Smooth muscle cell (in vitro differentiated cells): ENCODE measurements around the gene LPCAT2. TPM values are rescaled to one million over a fixed set of nuclear protein-coding genes. Genes with fewer than 3 reads are reported as not detected.

Experiments used
- DNase-seq: peaks from one replicate; lab custom pipeline; 2025; ENCODE audit not compliant: unreplicated experiment; lab: John Stamatoyannopoulos, UW
- H2AFZ ChIP-seq: fragments of 200-600 bp; sonication (generic); 2 replicates; pipeline ENCODE4 v1.6.0; 2016; ENCODE audit warnings: antibody characterized with exemption, low read depth, mild to moderate bottlenecking
- H3F3A ChIP-seq: fragments of 200-600 bp; sonication (generic); 2 replicates; pipeline ENCODE4 v1.6.0; 2017; ENCODE audit warnings: antibody characterized with exemption, low read depth
- H3K27ac ChIP-seq: fragments of 200-600 bp; sonication (generic); 2 replicates; pipeline ENCODE4 v1.5.1; 2016; ENCODE audit warnings: low read depth, mild to moderate bottlenecking
- H3K27me3 ChIP-seq: fragments of 200-600 bp; sonication (generic); 2 replicates; pipeline ENCODE4 v1.6.1; 2016; ENCODE audit warnings: low read depth, mild to moderate bottlenecking
- H3K36me3 ChIP-seq: fragments of 200-600 bp; sonication (generic); 2 replicates; pipeline ENCODE4 v1.5.1; 2016; ENCODE audit warnings: low read depth
- H3K4me1 ChIP-seq: fragments of 200-600 bp; sonication (generic); 2 replicates; pipeline ENCODE4 v1.5.1; 2016; ENCODE audit warnings: low read depth
- H3K4me2 ChIP-seq: fragments of 200-600 bp; sonication (generic); 2 replicates; pipeline ENCODE4 v1.6.0; 2016; ENCODE audit warnings: mild to moderate bottlenecking
- H3K4me3 ChIP-seq: fragments of 200-600 bp; sonication (generic); 2 replicates; pipeline ENCODE4 v1.5.1; 2016; ENCODE audit warnings: mild to moderate bottlenecking
- H3K79me2 ChIP-seq: fragments of 200-600 bp; sonication (generic); 2 replicates; pipeline ENCODE4 v1.6.0; 2016; ENCODE audit warnings: low read depth, mild to moderate bottlenecking
- H3K9ac ChIP-seq: fragments of 200-600 bp; sonication (generic); 2 replicates; pipeline ENCODE4 v1.6.0; 2016; ENCODE audit warnings: low read depth
- H3K9me3 ChIP-seq: fragments of 200-600 bp; sonication (generic); replicated peaks from 2 replicates; pipeline ENCODE4 v1.5.1; 2016; ENCODE audit warnings: low read depth
- H4K20me1 ChIP-seq: fragments of 200-600 bp; sonication (generic); 2 replicates; pipeline ENCODE4 v1.6.0; 2016; ENCODE audit warnings: low read depth
- WGBS: methylation state at CpG from one replicate; pipeline ENCODE4 v1.1.7; 2016; ENCODE audit warnings: low lambda C conversion rate; 5-methylcytosine and 5-hydroxymethylcytosine counted together
- polyA plus RNA-seq: library from polyadenylated mRNA; unstranded; fragments of >200 nt; fragmentation: Nextera tagmentation; extraction: Ambion mirVana; gene quantifications from 2 replicates; pipeline ENCODE4 v1.2.1, GENCODE V29; 2016
- total RNA-seq: library from RNA; depleted of rRNA; stranded (reverse); fragments of >200 nt; gene quantifications from 2 replicates; pipeline ENCODE4 v1.2.3, GENCODE V29; 2014
- TF ChIP-seq, protein P1 (sequence below): fragments of 200-600 bp; sonication (generic); IDR thresholded peaks from 2 replicates; pipeline ENCODE4 v1.5.1; 2017; ENCODE audit warnings: borderline replicate concordance, mild to moderate bottlenecking, antibody characterized with exemption; ENCODE audit not compliant: insufficient read depth, poor library complexity, severe bottlenecking

Gene LPCAT2, protein sequence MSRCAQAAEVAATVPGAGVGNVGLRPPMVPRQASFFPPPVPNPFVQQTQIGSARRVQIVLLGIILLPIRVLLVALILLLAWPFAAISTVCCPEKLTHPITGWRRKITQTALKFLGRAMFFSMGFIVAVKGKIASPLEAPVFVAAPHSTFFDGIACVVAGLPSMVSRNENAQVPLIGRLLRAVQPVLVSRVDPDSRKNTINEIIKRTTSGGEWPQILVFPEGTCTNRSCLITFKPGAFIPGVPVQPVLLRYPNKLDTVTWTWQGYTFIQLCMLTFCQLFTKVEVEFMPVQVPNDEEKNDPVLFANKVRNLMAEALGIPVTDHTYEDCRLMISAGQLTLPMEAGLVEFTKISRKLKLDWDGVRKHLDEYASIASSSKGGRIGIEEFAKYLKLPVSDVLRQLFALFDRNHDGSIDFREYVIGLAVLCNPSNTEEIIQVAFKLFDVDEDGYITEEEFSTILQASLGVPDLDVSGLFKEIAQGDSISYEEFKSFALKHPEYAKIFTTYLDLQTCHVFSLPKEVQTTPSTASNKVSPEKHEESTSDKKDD
- total RNA-seq = 55.6 and 65.3 TPM in 2 replicates
- polyA plus RNA-seq = 12.3 and 34.8 TPM in 2 replicates

DNA sequence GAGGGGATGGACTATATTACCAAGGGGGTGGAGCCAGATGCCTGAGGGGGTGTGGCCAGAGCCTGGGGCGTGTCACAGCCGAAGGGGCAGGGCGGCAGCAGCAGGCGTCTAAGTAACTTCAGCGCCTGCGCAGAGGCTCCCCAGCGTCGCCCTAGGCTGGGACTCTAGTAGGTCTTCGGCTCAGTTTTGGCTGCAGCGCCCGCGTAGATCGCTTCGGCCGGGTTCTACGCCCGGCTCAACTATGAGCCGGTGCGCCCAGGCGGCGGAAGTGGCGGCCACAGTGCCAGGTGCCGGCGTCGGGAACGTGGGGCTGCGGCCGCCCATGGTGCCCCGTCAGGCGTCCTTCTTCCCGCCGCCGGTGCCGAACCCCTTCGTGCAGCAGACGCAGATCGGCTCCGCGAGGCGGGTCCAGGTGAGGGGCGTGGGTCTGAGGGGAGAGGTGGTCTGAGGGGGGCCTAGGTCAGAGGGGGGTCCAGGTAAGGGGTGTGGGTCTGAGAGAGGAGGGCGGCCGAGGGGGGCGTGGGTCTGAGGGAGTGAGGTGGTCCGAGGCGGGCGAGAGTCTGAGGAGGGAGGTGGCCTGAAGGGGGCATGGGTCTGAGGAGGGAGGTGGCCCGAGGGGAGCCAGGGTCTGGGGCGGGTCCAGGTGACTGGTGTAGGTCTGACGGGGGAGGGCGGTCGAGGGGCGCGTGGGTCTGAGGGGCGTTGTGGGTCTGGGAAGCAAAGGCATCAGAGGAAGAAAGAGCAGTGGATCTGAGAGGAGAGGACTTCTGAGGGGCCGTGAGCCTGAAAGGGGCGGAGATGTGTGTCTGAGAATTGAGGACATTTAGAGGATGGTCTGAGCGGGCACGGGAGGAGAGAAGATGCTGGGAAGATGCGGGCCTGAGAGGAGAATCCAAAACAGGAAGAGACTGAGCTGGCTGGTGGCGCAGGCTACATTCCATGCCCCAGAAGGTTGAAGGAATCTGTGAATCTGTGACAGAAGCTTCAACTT is at the start of gene LPCAT2:
Gene LPCAT2, plus strand, starts transcription at position 132 of the 991 bp plus-strand sequence. Its CDS starts 110 bp downstream, at position 242.
- 2% methylated on average over 53 of the region's 61 CpGs for WGBS
- H3K27me3 ChIP-seq = no peaks in the 10 kb centered on the region
- peak; percentile 51 for DNase-seq
- H3K9me3 ChIP-seq = peaks cover 5% of the 10 kb centered on the region
- H3K79me2 ChIP-seq = peaks cover 38% of the 10 kb centered on the region
- H3K4me2 ChIP-seq = peak within 1 kb of the TSS; percentile 99
- peaks cover 15% of the 10 kb centered on the region for H3K36me3 ChIP-seq
- H3K9ac ChIP-seq = peak within 1 kb of the TSS; percentile 83
- H2AFZ ChIP-seq = peak within 1 kb of the TSS; percentile 80
- TF ChIP-seq, protein P1, sequence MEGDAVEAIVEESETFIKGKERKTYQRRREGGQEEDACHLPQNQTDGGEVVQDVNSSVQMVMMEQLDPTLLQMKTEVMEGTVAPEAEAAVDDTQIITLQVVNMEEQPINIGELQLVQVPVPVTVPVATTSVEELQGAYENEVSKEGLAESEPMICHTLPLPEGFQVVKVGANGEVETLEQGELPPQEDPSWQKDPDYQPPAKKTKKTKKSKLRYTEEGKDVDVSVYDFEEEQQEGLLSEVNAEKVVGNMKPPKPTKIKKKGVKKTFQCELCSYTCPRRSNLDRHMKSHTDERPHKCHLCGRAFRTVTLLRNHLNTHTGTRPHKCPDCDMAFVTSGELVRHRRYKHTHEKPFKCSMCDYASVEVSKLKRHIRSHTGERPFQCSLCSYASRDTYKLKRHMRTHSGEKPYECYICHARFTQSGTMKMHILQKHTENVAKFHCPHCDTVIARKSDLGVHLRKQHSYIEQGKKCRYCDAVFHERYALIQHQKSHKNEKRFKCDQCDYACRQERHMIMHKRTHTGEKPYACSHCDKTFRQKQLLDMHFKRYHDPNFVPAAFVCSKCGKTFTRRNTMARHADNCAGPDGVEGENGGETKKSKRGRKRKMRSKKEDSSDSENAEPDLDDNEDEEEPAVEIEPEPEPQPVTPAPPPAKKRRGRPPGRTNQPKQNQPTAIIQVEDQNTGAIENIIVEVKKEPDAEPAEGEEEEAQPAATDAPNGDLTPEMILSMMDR = no peak
- peak within 1 kb of the TSS; percentile 88 for H3K4me3 ChIP-seq
- no peaks in the 10 kb centered on the region for H3K4me1 ChIP-seq
- peaks cover 19% of the 10 kb centered on the region for H3F3A ChIP-seq
- peak within 1 kb of the TSS; percentile 58 for H3K27ac ChIP-seq
- H4K20me1 ChIP-seq = no peaks in the 10 kb centered on the region

DNA sequence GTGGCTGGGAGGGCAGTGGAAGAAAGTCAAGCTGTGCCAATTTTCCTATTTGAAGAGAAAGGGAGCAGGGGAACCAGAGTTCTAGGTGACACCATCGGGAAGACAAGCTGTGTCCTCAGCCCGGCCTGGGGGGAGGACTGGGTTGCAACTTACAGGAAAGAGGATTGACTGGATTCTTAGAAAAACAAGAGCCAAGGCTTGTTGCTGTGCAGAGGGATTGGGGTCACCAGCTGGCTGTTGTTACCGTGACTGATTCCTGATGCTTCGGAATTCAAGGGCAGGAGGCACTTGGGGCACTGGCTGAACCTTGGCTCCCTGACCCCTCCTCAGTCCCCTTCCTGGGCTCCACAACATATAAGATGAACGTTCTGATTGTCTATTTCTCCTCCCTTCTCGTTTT is 46.6 kb upstream of the LPCAT2 start:
- Histone ChIP-seq H3K9ac (no peak overlapping the region), H3K27me3 (no peaks in the 10 kb centered on the region), H2AFZ (no peak overlapping the region), H3K4me1 (no peaks in the 10 kb centered on the region), H3K79me2 (no peaks in the 10 kb centered on the region), H4K20me1 (no peaks in the 10 kb centered on the region), H3F3A (no peaks in the 10 kb centered on the region), H3K4me2 (no peak overlapping the region), H3K9me3 (no peaks in the 10 kb centered on the region), H3K27ac (no peak overlapping the region), H3K4me3 (no peak overlapping the region), H3K36me3 (no peaks in the 10 kb centered on the region)
- no peak for DNase-seq
- TF ChIP-seq, protein P1 = no peak
- 72% methylated on average over 6 of the region's 6 CpGs for WGBS

DNA sequence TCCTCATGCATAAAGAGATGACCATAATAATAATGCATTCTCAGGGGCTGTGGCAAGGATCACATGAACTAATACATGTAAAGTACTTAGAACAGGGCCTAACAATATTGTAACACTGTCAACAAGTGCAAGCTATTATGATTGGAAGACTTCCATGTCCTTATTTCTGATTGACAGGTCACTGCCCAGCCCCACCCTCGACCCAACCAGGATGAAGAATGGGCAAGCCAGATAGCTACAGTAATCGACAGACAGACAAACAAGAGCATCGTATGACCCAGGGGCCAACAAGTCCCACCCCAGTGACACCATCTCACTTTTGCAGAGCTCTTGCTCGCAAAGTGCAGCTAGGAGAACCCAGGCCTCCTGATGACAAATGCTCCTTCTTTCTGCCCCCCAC is 44.5 kb upstream of the LPCAT2 start:
- no peaks in the 10 kb centered on the region for H3K36me3 ChIP-seq
- no peak overlapping the region for H3K27ac ChIP-seq
- TF ChIP-seq, protein P1 = no peak
- H3K4me2 ChIP-seq = no peak overlapping the region
- no peak overlapping the region for H3K4me3 ChIP-seq
- H3K4me1 ChIP-seq = no peaks in the 10 kb centered on the region
- H3K9ac ChIP-seq = no peak overlapping the region
- H3K9me3 ChIP-seq = no peaks in the 10 kb centered on the region
- no peaks in the 10 kb centered on the region for H3K27me3 ChIP-seq
- 74% methylated on average over 4 of the region's 4 CpGs for whole genome bisulfite sequencing
- H4K20me1 ChIP-seq = no peaks in the 10 kb centered on the region
- no peaks in the 10 kb centered on the region for H3F3A ChIP-seq
- no peaks in the 10 kb centered on the region for H3K79me2 ChIP-seq
- H2AFZ ChIP-seq = no peak overlapping the region
- DNase-seq = no peak
